Mesothelial cell of epicardium (in vitro differentiated cells): ENCODE results near the gene RUNX2. TPM values are rescaled to one million over a fixed set of nuclear protein-coding genes. Genes with fewer than 3 reads are reported as not detected.

Experiments
- DNase-seq, 2 experiments: peaks; one replicate each; pipeline ENCODE4 v3.0.0; 2021; ENCODE audit warnings: low spot score in 2 of 2; ENCODE audit not compliant: unreplicated experiment in 2 of 2
- H3K27ac Mint-ChIP-seq: 2 replicates; pipeline ENCODE4 v1.8.0; 2021; ENCODE audit warnings: mixed read lengths
- H3K27me3 Mint-ChIP-seq: 2 replicates; pipeline ENCODE4 v1.8.0; 2021; ENCODE audit warnings: low read depth, mixed read lengths
- H3K36me3 Mint-ChIP-seq: 2 replicates; pipeline ENCODE4 v1.8.0; 2021; ENCODE audit warnings: mixed read lengths
- H3K4me1 Mint-ChIP-seq: 2 replicates; pipeline ENCODE4 v1.8.0; 2021; ENCODE audit warnings: mixed read lengths
- H3K4me3 Mint-ChIP-seq: 2 replicates; pipeline ENCODE4 v1.8.0; 2021; ENCODE audit warnings: mild to moderate bottlenecking, moderate library complexity, mixed read lengths
- H3K9me3 Mint-ChIP-seq: 2 replicates; pipeline ENCODE4 v1.8.0; 2021; ENCODE audit warnings: mixed read lengths
- CTCF ChIP-seq: fragments of 200-600 bp; sonication (generic); IDR thresholded peaks from one replicate; pipeline ENCODE4 v1.5.0; 2021; ENCODE audit warnings: antibody characterized with exemption; ENCODE audit not compliant: unreplicated experiment
- total RNA-seq: library from RNA; stranded (reverse); gene quantifications from 3 replicates; pipeline ENCODE4 v1.2.1, GENCODE V29; 2021

Gene RUNX2
- total RNA-seq, 1 donor from 2014 or later = 4.4 TPM

GRCh38 chr6:45618259-45618658 is 290.1 kb downstream of the RUNX2 start:
- Mint-ChIP-seq H3K4me1 (peaks cover 34% of the 10 kb centered on the region), H3K27me3 (no peaks in the 10 kb centered on the region), H3K9me3 (no peaks in the 10 kb centered on the region), H3K36me3 (no peaks in the 10 kb centered on the region), H3K27ac (no peak overlapping the region), H3K4me3 (no peak overlapping the region)
- no peak for DNase-seq
- TF ChIP-seq CTCF = no peak

GRCh38 chr6:45619211-45619760 is 291.2 kb downstream of the RUNX2 start:
- DNase-seq = no peak
- no peaks in the 10 kb centered on the region for H3K9me3 Mint-ChIP-seq
- no peak for TF ChIP-seq CTCF
- peaks cover 30% of the 10 kb centered on the region for H3K4me1 Mint-ChIP-seq
- no peak overlapping the region for H3K27ac Mint-ChIP-seq
- no peak overlapping the region for H3K4me3 Mint-ChIP-seq
- H3K36me3 Mint-ChIP-seq = no peaks in the 10 kb centered on the region
- no peaks in the 10 kb centered on the region for H3K27me3 Mint-ChIP-seq

DNA sequence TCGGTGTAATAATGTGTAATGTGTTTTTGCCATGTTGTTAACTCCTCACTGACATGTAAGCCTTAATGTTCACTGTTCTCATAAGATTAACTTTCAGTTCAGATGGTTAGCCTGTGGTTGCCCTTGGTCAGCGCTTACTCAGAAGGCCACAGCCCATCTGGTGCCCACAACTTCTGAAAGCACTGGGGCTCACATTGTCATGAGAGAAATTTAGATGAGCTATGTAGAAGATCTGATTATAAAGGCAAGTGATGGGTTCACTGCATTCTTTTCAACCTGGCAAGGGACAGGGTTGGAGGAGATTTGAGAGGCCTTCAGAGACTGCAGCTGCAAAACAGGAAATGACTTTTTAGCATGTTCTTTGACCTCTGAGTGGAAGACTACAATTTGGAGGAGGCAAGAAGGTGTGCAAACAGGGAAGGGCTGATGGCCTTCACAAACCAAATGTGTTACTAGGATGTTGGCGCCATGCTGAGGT is 291.9 kb downstream of the RUNX2 start:
- H3K27ac Mint-ChIP-seq = no peak overlapping the region
- H3K27me3 Mint-ChIP-seq = no peaks in the 10 kb centered on the region

GRCh38 chr6:45624228-45624627 is 296.1 kb downstream of the RUNX2 start:
- Mint-ChIP-seq H3K4me1 (peaks cover 17% of the 10 kb centered on the region), H3K27me3 (no peaks in the 10 kb centered on the region), H3K36me3 (no peaks in the 10 kb centered on the region), H3K27ac (no peak overlapping the region), H3K4me3 (no peak overlapping the region), H3K9me3 (no peaks in the 10 kb centered on the region)
- no peak for DNase-seq
- no peak for TF ChIP-seq CTCF

More for the DNA sequence above, 291.9 kb downstream of the RUNX2 start:
- Mint-ChIP-seq H3K36me3 (no peaks in the 10 kb centered on the region), H3K9me3 (no peaks in the 10 kb centered on the region), H3K4me3 (no peak overlapping the region), H3K4me1 (peaks cover 26% of the 10 kb centered on the region)
- no peak for TF ChIP-seq CTCF
- DNase-seq = no peak

- Mint-ChIP-seq H3K27me3 (no peaks in the 10 kb centered on the region), H3K9me3 (no peaks in the 10 kb centered on the region), H3K4me3 (no peak overlapping the region), H3K36me3 (no peaks in the 10 kb centered on the region), H3K27ac (no peak overlapping the region), H3K4me1 (peaks cover 17% of the 10 kb centered on the region)
- no peak for DNase-seq
- TF ChIP-seq CTCF = no peak
Measured at GRCh38 chr6:45625191-45625664, 297.1 kb downstream of the RUNX2 start.
